ENCODE measurements around the gene PLEKHA6.

PLEKHA6 gene

GRCh38 chr1:204307334-204307883 lies 52.3 kb downstream of the PLEKHA6 start:
- DNase-seq: no peak

DNA sequence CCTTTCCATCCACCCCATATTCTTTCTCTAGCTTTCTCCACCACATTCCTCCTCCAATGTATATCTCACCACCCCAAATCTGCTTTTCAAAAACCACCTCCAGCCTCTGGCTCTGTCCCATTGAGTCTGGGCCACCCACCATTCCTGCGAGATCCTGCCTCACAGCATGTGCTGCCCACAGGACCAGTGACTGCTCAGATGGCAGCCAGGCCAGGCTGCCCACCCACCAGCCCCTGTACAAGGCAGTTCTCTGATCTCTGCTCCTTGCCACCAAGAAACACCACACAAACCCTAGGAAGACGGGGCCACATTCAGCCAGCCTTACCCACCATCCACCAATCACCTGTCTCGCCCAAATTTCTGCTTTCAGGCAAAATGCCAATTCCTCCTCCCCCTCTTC lies 53.7 kb downstream of the PLEKHA6 start:
- DNase-seq: no peak

DNA sequence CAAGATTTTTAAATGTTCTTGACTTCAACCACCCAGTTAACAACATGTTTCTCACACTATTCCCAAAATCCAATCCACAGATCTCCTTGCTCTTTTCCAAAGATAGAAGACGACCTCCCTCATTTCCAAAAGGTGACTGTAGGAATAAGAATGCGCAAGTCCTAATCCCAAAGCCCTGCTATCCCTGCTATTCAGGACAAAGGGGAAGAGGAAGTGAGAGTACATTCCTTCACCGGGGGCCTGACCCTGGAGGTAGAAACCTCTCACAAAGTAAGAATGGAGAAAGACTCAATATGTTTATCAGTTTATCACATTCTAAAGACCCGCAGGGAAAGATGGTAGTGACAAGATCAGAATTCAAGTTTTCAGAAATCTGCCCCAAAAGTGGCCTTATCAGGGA lies 55.7 kb downstream of the PLEKHA6 start:
- DNase-seq: no peak

GRCh38 chr1:204302769-204303168 lies 57.0 kb downstream of the PLEKHA6 start:
- no peak for DNase-seq

DNA sequence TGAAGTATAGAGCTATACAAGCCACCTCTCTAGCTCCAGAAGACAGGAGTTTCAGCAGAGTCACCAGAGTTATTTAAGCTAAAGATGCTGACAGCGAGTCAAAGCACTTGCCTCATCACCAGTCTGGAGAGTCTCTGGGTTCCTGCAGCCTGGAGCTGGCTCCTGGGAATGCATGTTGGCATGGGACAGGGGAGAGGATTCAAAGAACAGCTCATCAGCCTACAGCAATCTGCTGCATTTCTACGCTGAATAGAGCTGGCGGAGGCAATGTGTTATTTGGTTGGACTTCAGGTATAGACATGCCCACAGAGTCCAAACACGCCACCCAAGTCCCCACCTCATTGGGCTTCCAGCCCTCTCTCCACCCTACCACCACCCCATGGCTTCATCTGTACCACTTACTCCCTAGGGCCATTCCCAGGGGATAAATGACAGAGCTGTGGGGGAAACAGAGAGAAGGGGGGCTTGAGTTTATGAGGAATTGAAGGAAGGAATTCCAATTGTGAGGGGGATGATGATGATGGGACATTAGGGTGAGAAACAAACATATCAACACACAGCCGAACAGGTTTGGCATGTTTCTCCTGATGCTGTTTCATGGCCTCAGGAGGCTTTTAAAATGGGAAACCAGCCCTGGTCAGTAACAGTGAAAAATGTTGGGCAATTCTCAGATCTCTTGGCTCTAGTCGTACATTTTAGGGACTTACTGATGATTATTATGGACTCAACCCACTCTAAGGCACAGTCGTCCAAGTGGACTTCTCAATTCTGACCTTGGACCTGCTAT lies 58.4 kb downstream of the PLEKHA6 start:
- no peak for DNase-seq

- DNase-seq: no peak
Observed at GRCh38 chr1:204299814-204300365, 59.8 kb downstream of the PLEKHA6 start.

DNA sequence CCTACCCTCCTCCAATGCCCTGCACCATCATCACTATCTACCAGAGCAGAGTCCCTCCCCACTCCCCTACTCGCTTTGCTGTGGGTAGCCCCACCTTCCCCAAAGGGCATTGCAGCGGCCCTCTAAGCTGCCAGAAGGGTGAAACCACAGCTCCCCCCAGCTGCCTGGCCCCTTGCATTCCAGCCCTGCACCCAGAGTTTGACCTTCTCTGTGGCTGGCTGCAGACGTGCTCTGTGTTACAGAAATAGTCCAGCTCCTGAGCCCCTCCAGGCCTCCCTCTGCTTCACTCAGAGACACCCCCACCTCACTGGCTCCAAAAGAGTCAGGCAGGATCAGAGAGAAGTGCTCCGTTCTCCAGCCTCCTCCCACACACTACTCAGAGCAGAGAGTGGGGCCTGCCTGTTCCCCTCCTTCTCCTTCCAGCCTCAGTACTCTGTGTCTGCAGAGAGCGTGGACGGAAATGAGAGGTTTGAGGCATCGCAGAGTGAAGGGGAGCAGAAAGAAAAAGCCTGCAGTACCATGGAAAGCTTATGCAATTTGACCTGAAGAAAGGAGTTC lies 63.2 kb downstream of the PLEKHA6 start:
- DNase-seq: no peak

DNA sequence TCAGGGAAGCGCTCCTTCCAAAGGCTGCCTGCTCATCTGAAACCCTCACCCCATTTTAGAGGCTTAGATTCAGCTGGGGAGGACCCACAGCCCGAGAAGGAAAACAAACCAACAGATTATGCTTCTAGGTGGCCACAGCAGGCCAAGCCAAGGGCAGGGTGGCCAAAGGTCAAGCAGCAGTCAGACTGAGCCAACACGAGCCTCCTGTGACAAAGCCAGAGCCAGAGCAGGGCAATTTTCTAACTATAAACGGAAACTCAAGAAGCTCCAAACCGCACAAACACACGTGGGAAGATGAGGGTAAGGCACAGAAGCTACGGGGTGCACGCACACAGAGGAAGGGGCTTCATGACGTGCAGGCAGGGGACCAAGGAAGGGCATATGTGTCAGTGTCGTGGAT lies 64.1 kb downstream of the PLEKHA6 start:
- DNase-seq: no peak

DNA sequence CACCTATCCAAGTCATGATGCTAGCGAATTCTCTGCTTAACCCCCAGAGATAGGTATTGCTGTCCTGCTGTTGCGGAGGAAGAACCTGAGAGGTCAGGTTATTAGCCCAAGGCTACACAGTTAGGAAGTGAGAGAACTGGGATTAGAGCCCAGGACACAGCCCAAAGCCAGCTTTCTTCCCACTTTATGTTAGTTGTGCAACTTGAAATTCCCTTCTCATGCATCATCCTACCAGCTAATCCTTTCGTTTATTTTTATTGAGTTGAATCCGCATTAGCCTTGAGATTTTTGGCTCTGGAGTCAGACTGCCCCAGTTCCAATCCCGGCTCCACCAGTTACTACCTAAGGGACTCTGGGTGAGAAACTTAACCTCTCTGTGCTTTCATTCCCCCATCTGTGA lies 65.4 kb downstream of the PLEKHA6 start:
- DNase-seq: no peak

GRCh38 chr1:204293605-204294337 lies 66.0 kb downstream of the PLEKHA6 start:
- no peak for DNase-seq

GRCh38 chr1:204292740-204293139 lies 67.0 kb downstream of the PLEKHA6 start:
- DNase-seq: no peak

GRCh38 chr1:204289280-204289679 lies 70.4 kb downstream of the PLEKHA6 start:
- no peak for DNase-seq

DNA sequence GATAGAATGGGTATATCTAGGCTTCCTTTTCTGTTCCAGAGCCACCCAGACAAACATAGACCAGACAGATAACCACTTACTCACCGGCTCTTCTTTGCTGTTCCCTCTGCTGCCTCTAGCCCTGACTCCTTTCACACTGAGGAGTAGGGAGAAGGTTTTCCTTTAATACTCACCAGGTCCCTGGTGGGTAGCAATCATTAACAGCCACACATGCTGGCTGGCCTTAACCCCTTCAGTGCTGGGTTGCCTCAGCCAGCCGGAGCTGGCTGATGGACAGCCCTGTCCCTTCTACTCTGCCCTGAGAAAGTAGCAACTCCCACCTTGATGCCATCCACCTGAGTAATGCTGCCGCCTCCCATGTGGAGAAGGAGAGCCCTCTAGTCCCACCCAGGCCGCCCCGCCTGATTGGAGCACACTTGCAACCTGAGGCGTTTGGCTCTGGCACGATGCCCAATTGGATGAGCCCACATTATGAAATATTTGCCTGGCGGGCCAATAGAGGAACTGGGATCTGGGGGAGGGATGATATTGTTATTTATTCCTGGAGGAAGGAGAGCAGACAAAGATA lies 71.6 kb downstream of the PLEKHA6 start:
- no peak for DNase-seq

DNA sequence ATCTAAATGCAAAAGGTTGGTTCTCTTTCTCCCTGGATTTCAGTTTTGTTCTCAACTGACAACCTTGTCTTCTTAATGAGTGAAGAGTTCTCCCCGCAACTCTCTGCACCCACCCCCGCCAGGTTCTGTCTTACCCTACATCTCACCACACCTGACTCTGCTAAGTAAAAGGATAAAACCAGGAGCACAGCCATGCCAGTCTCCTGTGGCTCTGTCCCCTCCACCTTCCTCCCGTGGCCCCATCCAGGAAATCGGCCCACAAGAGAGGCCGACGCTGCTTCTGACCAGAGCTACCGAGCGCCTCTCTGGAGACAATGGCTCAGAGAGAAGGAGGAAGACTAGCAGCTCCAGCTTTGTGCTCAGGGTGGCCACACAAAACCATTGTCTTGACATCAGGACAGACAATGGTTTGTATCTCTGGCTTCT lies 72.2 kb downstream of the PLEKHA6 start:
- DNase-seq: no peak

GRCh38 chr1:204286831-204287421 lies 72.8 kb downstream of the PLEKHA6 start:
- peak; percentile 61 for DNase-seq

DNA sequence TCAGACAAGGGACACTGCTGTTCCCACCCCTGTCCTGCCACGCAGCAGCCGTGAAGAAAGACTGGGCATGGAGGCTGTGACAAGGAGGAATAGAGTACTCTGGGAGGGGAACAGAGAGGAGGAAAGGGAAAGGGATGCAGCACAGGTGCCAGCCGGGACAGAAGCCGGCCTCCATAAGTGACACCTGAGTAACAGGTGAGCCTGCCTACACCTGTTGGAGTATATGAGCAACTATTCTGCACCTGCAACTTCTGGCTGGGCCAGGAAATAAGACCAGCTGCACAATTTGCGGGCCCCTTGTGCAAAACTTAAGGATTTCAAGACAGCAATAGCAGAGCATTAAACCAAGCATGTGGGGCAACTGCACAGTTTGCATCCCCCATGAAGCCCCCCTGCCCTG lies 73.4 kb downstream of the PLEKHA6 start:
- no peak for DNase-seq

DNA sequence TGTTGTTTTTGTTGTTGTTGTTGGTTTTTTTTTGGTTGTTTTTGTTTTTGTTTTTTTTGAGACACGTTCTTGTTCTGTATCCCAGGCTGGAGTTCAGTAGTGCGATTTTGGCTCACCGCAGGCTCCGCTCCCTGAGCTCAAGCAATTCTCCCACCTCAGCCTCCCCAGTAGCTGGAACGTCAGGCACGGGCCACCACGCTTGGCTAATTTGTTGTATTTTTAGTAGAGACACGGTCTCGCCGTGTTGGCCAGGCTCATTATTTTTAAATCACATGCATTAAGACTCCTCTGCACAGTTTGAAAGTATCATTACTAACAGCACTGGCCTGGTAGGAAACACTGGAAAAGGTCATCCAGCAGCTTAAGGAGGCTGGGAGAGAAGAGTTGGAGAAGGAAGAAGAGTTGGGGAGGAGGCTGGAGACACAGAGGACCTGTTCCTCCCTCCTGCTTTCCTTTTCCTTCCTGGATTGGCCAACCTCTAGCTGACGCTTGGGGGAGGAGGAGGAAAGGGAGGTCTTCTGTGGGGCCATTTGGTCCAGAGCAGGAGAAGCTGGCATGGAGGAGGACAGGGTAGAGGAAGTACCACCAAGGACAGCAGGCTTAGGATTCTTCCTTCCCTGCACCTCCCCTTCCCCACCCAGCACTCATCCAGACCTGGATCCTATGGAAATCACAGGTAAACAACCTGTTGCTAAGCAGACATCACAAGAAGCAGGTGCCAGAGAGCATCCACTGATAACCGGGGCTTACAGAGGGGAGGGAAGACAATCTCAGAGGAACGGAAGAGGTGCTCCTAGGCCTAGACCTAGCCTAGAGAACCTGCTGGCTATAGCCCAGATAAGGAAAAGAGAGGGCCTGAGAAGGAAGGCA lies 74.1 kb downstream of the PLEKHA6 start:
- no peak for DNase-seq

GRCh38 chr1:204284929-204285328 lies 74.8 kb downstream of the PLEKHA6 start:
- DNase-seq: no peak

DNA sequence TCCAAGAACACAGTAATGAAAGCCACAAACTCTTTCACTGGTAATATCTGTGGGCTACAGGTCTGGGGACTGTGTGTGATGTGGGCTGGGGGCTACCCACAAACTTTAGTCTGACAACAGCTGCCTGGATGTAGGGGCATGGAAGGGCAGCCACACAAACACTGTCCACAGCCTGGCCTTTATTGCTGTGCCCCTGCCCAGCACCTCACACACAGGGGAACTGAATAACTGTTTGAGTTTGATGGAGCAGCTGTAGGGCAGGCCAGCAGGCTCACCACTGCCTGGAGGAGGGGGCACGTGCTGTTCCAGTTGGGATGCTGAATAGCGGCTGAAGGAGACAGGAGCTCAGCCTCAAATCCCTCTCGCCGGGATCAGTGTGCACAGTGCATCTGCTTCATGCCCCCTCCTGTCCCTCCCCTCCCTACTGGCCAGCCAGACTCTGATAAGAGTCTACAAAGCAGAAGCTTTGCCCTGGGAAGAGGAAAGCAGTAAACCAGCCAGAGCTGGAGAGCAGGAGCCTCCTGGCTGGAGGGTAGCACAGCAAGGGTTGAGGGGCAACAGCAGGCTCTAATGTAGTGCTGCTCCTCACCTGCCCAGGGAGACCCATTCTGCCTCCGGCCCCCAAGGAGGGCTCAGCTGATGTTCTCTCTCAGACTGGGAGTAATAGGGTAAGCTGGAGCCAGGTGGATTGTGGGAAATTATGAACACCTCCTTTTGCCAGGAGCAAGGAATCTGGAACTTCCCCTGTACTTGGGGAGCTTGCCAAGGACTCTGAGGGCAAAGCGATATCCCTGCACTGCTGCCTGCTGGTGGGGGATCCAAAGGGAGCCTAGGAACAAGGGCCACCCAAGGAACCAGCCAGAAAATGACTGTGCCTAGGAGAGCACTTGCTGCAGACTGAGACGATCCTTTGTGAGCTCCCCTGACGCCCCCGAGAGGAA lies 75.7 kb downstream of the PLEKHA6 start:
- DNase-seq: no peak

DNA sequence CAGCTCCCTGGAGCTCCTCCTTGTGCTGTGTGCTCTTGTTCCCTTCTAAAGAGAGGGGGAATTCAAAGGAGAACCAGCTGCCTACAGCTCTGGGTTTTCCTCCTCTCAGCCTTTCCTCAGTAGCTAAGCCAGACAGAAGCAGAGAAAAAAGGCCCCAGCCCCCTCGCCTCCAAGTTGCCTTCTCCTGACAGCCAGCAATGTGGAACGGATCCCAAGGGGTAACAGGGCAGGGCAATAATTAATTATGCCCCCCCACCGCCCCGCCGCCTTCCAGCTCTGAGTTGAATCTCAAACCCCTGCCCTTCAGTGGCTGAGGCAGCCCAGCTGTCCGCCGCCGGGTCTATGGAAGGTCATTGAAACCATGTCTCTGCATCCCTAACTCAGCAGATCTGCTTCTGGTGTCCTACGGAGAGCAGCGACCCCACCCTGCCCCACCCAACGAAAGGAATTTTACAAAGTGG lies 76.9 kb downstream of the PLEKHA6 start:
- DNase-seq: no peak
